ENCODE measurements around the gene GCGR. TPM values are rescaled to one million over a fixed set of nuclear protein-coding genes. Genes with fewer than 3 reads are reported as not detected.
"Not testable (repeated sequence)": the region's sequence is repeated elsewhere in the genome, so short reads cannot be mapped to it uniquely, and the experiment has no call there.

Gene GCGR
- total RNA-seq, 1 experiment from 2014 or later: not detected

DNA sequence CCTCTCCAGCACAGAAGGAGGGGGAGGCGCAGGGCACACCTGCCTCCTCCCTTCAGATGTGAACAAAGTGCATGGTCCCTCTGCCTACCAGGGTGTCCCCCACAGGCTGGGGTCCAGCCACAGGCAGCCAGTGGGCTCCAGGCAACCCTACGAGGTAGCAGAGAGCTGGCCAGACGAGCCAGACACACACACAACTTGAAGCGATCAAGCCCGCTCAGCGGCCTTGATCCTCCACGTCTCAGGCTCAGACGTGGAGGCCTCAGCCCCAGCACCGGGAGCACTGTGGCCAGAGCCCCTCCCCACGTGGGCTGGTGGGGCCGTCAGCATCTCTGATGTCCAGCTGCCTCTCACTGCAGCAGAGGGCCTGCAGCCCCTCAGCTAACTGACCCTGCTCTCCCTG, 20.6 kb downstream of the GCGR start:
- no peak for DNase-seq (ENCODE audit: low read depth, low spot score)
- in situ Hi-C loops (cut with HindIII; ENCODE audit: low pct_unique_long_range_greater_than_20kb, low sequenced_read_pairs): no loop called here

DNA sequence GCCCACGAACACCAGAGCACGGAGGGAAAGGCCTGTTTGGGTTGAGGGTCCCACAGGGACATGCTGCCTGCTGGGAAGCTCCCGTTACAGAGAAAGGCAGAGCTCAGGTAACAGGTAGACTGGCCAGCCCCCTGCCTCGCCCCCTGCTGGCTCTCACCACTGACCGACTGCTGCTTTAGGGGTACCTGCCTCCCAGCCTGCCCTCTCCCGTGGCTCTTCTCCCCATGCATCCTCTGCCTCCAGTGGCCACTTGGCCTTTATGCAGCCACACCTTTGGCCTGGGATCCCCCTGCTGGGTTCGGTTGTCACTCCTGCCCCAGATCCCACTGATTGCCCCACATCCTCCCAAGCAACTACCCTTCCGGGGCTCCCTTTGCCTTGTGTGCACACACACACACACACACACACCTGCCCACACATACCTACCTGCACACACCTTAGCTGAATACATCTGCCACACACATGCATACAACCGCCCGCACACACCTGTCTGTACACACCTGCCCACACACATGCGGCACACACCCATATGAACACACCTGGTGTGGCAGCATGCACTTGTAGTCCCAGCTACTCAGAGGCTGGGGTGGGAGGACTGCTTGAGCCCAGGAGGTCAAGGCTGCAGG, 22.0 kb downstream of the GCGR start:
- no peak for DNase-seq (ENCODE audit: low read depth, low spot score)
- in situ Hi-C loops (cut with HindIII; ENCODE audit: low pct_unique_long_range_greater_than_20kb, low sequenced_read_pairs): no loop called here

DNA sequence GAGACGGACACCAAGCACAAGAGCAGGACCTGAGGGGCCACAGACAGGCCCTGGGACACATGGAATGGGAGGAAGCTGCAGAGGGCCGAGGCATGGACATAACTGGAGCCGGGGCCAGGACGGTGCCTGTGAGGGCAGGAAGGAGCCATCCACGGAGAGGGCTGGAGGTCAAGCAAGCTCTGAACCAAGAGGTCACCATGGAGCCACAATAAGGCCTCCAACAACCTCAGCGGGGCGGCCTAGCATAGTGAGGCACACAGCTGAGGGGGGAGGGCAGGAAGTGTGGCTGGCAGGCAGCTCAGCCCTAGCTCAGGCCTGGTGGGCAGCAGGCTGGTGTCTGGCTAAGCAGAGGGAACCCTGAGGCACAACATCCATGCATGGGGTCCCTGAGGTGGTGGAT, 24.7 kb downstream of the GCGR start:
- DNase-seq (ENCODE audit: low read depth, low spot score): no peak
- in situ Hi-C loops (cut with HindIII; ENCODE audit: low pct_unique_long_range_greater_than_20kb, low sequenced_read_pairs): no loop called here

DNA sequence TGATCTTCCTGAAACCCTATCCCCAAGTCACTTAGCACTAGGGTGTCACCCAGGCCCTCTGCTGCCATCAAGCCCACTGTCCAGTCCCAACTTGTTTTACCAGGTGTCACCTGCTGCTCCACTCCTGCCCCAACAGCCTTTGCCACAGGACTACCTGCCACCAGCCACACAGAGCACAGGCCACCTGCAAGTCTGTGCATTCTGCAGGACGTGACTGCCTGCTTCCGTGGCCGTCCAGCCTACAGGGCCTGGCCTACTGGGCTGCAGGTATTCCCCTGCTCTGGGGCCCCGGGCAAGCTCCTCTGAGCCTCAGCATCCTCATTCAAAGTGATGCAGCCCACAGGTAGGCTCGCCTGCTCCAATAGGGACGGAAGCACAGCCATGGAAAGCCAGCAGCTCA, 25.9 kb downstream of the GCGR start:
- in situ Hi-C loops (cut with HindIII; ENCODE audit: low pct_unique_long_range_greater_than_20kb, low sequenced_read_pairs): no loop called here
- DNase-seq (ENCODE audit: low read depth, low spot score): no peak

DNA sequence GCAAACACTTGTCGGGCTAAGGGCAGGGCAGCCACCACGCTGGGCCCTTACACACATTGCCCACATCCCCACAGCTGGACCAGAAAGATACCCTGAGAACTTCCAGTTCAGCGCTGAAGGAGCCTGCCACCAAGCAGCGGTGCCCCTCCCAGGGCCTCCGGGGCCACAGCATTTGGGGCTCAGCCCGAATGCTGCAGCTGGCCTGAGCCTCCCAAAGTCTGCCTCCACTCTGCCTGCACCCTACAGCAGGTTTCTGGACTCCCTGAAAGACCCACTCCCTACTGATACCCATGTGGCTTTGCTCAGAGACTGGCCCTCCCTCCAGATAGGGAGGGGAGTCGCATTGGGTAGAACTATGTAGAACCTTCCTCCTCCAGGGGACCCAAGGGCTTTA, 27.6 kb downstream of the GCGR start:
- in situ Hi-C loops (cut with HindIII; ENCODE audit: low pct_unique_long_range_greater_than_20kb, low sequenced_read_pairs): no loop called here
- DNase-seq (ENCODE audit: low read depth, low spot score): no peak

DNA sequence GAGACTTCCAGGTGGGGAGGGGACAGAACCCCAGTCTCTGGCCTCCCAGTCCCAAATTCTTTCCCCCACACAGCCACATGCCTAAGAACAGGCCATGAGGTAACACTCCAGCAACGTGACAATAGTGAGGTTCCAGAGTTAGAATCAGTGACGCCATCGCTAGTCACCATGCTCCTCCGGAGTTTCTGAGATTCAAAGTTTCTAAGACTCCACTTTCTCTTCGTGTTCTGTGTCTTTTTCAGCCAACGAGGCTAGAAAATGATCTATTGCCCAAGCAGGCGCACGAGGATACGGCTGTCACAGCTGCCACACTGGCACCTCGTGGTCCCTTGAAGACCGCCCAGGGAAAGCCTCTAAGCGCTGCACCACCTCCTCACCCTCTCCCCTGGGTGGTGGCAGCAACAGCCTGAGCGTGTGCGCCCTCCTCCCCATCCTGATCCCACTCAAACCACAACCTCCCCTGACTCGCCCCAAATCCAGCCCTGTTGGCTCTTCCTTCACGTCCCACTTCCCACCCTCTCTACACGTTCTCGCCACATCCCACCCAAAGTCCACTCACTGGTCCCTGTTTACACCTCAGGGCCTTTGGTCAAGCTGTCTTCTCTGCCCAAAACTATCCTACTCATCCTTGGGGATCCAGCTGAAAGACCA, 28.1 kb downstream of the GCGR start:
- no peak for DNase-seq (ENCODE audit: low read depth, low spot score)
- in situ Hi-C loops (cut with HindIII; ENCODE audit: low pct_unique_long_range_greater_than_20kb, low sequenced_read_pairs): no loop called here

DNA sequence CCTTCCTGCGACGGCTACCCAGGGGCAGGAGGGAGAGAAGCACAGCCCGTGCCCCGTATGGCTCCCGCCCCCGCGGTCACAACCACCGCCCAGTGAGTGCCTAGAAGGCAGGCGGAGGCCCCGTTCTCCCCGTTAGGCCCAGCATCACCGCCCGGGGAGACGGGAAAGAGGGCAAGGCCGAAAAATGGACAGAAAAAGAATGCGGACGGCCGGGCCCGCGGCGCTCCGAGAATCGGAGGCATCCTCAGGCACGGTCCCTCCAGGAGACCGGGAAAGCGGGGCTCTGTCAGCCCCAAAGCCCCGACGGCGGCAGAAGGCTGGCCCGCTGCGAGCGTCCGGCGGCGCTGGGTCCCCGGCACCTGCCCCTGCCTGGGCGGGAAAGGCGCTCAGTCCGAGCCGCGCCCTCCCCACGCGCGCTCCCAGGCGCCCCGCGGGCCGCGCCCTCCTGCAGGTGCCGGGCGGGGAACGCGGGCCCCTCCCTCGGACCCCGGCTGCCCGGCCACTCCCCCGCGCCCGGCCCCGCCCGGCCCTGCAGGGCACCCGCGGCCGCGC, 28.7 kb downstream of the GCGR start:
- in situ Hi-C loops (cut with HindIII; ENCODE audit: low pct_unique_long_range_greater_than_20kb, low sequenced_read_pairs): no loop called here
- peak; percentile 37 for DNase-seq (ENCODE audit: low read depth, low spot score)

DNA sequence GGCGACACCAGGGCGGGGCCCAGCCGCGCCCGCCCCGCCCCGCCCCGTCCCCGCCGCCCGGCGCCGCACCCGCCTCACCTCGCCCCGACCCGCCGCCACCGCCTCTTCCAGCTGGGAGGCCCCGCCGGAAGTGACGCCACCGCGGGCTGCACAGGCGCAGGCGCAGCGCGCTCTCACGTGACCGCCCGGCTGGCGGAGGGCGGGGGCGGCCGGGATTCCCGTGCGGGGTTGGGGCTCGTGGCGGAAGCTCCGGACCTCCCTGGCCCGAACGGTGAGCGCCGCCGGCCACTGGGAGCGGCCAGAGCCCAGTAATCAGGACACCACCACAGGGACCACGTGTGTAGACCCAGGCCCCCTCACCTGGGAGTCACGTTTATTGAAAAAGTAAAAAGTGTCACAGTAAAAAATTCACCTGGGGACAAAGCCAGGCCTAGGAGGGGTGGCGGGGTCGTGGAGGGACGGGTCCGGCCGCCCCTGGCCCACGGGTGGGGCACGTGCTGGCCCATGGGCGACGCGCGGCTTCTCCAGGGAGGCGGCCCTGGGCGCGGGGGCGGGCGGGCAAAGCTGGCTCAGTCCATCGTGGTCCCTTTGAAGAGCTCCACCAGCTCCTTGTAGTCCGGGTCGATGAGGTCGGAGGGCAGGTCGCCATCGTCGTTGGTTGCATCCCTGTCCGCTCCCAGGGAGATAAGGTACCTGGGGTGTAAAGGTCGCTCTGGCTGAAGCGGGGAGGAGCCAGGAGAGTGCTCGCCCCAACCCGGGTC, 29.4 kb downstream of the GCGR start, which contains the start of gene MCRIP1:
TSS of gene MCRIP1 (minus strand) at position 132 of the 761 bp plus-strand sequence. CDS start 8,785 bp downstream, outside the sequence.
- in situ Hi-C loops (cut with HindIII; ENCODE audit: low pct_unique_long_range_greater_than_20kb, low sequenced_read_pairs): no loop called here
- peak; percentile 98 for DNase-seq (ENCODE audit: low read depth, low spot score)

DNA sequence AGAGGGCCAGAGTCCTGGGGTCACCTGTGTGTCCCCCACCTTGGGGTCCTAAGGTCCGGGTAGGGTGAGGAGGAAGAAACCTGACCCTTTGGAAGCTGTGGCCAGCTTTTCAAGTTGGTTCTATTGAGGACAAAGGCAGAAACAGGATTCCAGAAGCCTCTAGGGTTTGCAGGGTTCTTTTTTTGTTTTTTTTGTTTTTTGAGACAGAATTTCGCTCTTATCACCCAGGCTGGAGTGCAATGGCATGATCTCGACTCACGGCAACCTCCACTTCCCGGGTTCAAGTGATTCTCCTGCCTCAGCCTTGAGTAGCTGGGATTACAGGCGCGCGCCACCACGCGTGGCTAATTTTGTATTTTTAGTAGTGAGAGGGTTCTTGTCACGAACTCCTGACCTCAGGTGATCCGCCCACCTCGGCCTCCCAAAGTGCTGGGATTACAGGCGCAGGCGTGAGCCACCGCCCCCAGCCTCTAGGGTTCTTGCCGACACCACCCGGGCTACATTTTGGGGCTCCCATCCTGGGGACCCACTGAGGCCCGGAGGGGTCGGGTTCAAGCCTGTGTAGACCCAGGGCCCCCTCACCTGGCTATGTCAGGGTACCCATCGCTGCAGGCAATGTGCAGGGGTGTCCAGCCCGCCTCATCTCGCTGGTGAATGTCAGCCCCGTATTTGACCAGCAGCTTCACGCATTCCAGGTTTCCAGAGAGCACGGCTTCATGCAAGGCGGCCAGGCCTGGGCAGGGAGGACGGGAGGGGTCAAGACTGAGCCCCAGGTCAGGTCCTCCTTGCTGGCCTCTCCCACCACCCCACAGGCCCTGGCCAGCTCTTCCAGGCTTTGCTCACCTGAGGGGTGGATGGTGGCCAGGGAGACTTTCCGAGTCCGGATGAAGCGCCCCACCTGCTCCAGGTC, 30.2 kb downstream of the GCGR start:
- DNase-seq (ENCODE audit: low read depth, low spot score): no peak
- in situ Hi-C loops (cut with HindIII; ENCODE audit: low pct_unique_long_range_greater_than_20kb, low sequenced_read_pairs): no loop called here

DNA sequence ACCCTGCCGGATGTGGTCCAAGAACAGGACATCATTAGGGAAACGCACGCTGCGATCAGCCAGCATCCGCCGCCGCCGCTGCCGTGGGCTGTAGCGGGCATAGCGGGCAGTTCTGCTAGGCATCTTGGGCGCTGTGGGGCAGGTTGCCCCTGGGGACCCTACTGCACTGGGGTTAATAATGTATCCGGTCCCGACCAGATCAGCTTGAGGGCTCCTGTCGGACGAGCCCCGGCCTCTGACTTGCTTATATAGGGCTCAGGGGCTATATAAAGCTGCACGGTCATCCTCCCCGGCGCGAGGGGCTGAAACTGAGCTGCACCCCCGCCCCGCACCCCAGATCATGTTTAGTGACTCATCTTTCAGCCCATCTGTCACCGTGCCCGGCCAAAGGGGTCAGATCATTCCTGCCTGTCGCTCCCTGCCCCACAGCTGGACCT, 30.9 kb downstream of the GCGR start, which contains the start of gene PPP1R27:
TSS of gene PPP1R27 (minus strand) at position 220 of the 437 bp plus-strand sequence. CDS start at position 123, 97 bp downstream.
- in situ Hi-C loops (cut with HindIII; ENCODE audit: low pct_unique_long_range_greater_than_20kb, low sequenced_read_pairs): no loop called here

DNA sequence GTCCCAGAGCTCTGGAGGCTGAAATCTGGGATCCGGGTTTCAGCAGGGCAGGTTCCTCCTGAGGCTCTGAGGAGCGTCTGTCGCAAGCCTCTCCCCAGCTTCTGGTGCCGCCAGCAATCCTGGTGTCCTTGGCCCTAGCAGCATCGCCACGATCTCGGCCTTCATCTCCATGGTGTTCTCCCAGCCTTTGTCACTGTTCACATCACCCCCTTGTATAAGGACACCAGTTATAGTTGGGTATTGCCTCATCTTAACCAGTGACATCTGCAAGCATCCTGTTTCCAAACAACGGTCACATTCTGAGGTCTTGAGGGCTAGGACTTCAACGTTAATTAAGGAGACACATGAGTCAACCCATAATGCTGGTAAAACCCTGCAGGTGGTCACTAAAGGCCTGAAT, 33.7 kb downstream of the GCGR start:
- peak; percentile 54 for DNase-seq (ENCODE audit: low read depth, low spot score)
- in situ Hi-C loops (cut with HindIII; ENCODE audit: low pct_unique_long_range_greater_than_20kb, low sequenced_read_pairs): no loop called here

More for the DNA sequence above, 30.9 kb downstream of the GCGR start, which contains the start of gene PPP1R27:
- DNase-seq (ENCODE audit: low read depth, low spot score): no peak

DNA sequence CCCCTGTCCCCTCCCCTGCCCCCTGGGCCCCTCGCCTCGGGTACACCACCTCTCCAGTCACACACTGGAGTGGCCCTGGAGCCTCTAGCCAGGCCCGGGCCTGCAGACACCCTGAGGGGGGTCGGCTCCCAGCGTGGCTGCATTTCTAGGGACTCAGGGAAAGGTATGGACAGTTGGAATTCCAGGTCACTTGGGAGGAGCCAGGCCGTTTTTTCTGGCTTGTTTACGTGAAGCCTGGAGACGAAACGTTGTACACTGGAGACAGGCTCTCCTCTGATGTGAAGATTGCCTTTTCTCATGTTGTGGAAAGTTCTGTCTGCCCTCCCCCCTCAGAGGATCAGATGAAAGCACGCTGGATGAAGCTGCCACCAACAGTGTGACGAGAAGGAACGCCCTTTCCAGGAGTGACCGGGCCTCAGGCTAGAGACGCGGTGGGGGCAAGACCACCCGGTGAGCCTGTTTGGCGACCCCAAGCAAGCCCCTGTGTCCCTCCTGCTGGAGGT, 34.9 kb downstream of the GCGR start:
- no peak for DNase-seq (ENCODE audit: low read depth, low spot score)
- in situ Hi-C loops (cut with HindIII; ENCODE audit: low pct_unique_long_range_greater_than_20kb, low sequenced_read_pairs): no loop called here

DNA sequence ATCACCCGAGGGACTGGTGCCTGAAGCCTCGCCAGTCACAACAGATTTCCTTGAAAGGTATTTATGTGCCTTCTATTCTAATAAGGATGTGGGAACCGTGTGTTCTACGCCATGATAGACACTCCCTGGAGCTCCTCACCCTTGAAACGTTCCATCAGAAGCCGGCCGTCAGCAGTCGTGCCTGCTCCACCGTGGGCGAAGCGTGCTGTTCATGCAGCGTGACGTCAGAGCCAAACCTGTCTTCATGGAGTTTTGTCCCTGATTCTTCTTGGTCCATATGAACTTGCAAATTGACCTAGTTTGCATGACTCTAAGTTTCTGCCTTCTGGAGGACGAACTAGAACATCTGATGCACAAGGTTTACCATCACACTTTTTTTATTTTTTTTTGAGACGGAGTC, 35.4 kb downstream of the GCGR start:
- DNase-seq (ENCODE audit: low read depth, low spot score): no peak
- in situ Hi-C loops (cut with HindIII; ENCODE audit: low pct_unique_long_range_greater_than_20kb, low sequenced_read_pairs): no loop called here

DNA sequence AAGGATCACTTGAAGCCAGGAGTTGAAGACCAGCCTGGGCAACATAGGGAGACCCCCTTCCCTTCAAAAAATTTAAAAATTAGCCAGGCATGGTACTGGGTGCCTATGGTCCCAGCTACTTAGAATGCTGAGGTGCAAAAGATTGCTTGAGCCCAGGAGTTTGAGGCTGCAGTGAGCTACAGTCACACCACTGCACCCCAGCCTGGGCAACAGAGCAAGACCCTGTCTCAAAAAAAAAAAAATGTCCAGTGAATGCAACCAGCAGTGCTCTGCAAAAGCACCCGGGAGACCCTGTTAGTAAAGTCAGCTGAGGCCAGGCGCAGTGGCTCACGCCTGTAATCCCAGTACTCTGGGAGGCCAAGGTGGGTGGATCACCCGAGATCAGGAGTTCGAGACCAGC, 36.1 kb downstream of the GCGR start:
- in situ Hi-C loops (cut with HindIII; ENCODE audit: low pct_unique_long_range_greater_than_20kb, low sequenced_read_pairs); DNase-seq (ENCODE audit: low read depth, low spot score): not testable (repeated sequence)

DNA sequence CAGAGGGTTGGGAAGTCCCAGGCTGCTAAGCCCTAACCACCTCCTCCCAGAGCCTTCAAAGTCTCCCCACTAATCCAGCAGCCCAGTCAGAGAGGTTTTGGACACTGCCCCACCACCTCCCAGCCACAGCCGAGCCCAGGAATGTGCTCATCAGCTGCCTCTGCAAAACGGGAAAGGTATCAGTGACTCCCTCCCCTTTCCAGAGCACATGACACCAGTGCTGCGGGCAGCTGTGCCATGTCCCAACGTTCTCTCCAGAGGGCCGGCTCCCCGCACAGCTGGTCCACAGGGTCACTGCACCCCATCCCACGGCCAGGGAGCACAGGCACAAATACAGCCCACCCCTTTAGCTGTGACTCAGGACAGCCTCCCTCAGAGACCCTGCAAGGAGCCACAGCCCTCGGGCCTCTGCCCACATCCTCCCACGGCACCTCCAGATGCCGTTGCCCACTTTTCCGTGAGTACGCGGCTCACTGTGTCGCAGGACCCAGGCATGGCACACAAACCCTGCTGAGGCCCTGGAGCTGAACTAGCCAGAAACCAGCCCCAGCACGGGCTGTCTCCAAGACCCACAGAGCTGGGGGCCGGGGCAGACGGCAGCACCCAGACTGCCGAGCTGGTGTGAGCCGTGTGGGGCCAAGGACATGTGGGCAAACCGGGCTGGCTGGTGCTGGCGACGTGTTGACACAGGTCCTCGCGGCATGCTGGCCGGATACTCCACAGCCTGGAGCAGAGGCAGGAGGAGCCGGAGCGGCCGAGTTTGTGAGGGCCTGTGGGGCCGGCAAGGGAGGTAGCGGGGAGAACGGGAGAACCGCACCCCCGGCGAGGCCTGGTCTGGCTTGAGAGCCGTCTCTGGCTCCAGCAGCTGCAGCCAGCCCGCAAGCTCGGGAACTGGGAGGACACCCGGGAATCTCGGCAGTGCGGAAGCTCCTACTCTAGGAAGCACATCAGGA, 37.2 kb downstream of the GCGR start:
- DNase-seq (ENCODE audit: low read depth, low spot score): no peak
- in situ Hi-C loops (cut with HindIII; ENCODE audit: low pct_unique_long_range_greater_than_20kb, low sequenced_read_pairs): no loop called here

DNA sequence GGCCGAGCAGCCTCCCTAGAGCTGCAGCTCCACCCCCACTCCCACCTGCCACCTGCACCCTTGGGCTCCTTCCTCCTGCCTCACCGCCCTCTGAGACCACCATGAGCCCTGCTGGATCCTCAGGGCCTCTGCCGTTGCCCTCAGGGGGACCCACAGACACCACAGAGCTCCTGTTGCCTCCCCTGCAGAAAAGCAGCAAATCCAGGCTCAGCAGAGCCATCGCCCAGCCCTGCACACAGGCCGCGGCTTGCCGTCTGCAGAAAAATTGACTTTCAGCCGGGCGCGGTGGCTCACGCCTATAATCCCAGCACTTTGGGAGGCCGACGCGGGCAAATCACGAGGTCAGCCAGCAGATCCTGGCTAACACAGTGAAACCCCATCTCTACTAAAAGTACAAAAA, 37.9 kb downstream of the GCGR start:
- in situ Hi-C loops (cut with HindIII; ENCODE audit: low pct_unique_long_range_greater_than_20kb, low sequenced_read_pairs): no loop called here
- no peak for DNase-seq (ENCODE audit: low read depth, low spot score)

Data from SK-MEL-5 (cell line).